Prostate gland (tissue), 2 donors: ENCODE results near the gene RIN2. TPM values are rescaled to one million over a fixed set of nuclear protein-coding genes. Genes with fewer than 3 reads are reported as not detected.

Experiments
- DNase-seq: peaks from one replicate; pipeline ENCODE4 v3.0.0-alpha.2; 2019; ENCODE audit warnings: low spot score
- H3K27ac ChIP-seq, 2 donors: fragments of 200-600 bp; sonication (generic); 2 replicates each; pipeline ENCODE4 v1.5.1; 2017 to 2019
- H3K27me3 ChIP-seq: fragments of 200-600 bp; sonication (generic); replicated peaks from 2 replicates; pipeline ENCODE4 v1.5.1; 2019; ENCODE audit not compliant: insufficient read depth
- H3K36me3 ChIP-seq, 2 donors: fragments of 200-600 bp; sonication (generic); 1 replicate in 1 of 2; 2 replicates in 1 of 2; pipeline versions ENCODE4 v1.5.1 to v1.8.1; 2017 to 2019
- H3K4me1 ChIP-seq: fragments of 200-600 bp; sonication (generic); replicated peaks from 2 replicates; pipeline ENCODE4 v1.5.1; 2019
- H3K4me3 ChIP-seq, 2 donors: fragments of 200-600 bp; sonication (generic); 2 replicates each; pipeline ENCODE4 v1.5.1; 2017 to 2019
- H3K9me3 ChIP-seq: fragments of 200-600 bp; sonication (generic); 2 replicates; pipeline ENCODE4 v1.5.1; 2017
- CTCF ChIP-seq, 4 experiments: fragments of 200-600 bp in 2 of 4; fragments of 450-650 bp in 2 of 4; sonication (generic) in 2 of 4; IDR thresholded peaks; 1 replicate in 3 of 4; 2 replicates in 1 of 4; pipeline ENCODE4 v1.5.1; 2016 to 2019; ENCODE audit warnings: antibody characterized with exemption in 4 of 4, mild to moderate bottlenecking in 2 of 4, moderate library complexity in 2 of 4
- POLR2A ChIP-seq: fragments of 450-650 bp; IDR thresholded peaks from one replicate; pipeline ENCODE4 v1.6.1; 2016; ENCODE audit warnings: antibody characterized with exemption, mild to moderate bottlenecking
- POLR2AphosphoS5 ChIP-seq: sonication (generic); formaldehyde crosslinking; IDR thresholded peaks from one replicate; pipeline ENCODE4 v1.6.1; 2017; ENCODE audit warnings: antibody characterized with exemption
- whole genome bisulfite sequencing: methylation state at CpG from one replicate; pipeline ENCODE4 v1.1.5; 2018; 5-methylcytosine and 5-hydroxymethylcytosine counted together
- intact Hi-C: fragments of 100-400 bp; cut with DNase I; formaldehyde crosslinking; loops from one replicate; pipeline ENCODE4 v1.14.2; 2022
- total RNA-seq, 2 donors: library from RNA; depleted of rRNA; stranded (reverse); fragments of >200 nt; gene quantifications; one replicate each; pipeline ENCODE4 v1.1.0, GENCODE V29; 2016

Gene RIN2
- total RNA-seq, 2 donors from 2014 or later = 50.4 to 77.9 TPM

GRCh38 chr20:19767070-19767469, 9.0 kb downstream of the RIN2 start:
- Histone ChIP-seq H3K9me3 (no peaks in the 10 kb centered on the region), H3K36me3 (no peaks in the 10 kb centered on the region), H3K27me3 (no peaks in the 10 kb centered on the region), H3K4me3 (no peak overlapping the region), H3K4me1 (no peaks in the 10 kb centered on the region), H3K27ac (no peak overlapping the region)
- intact Hi-C loops = no loop called here
- no peak for DNase-seq
- 50% methylated on average over 4 of the region's 4 CpGs for WGBS
- TF ChIP-seq CTCF (IDR thresholded peaks at IDR 0.05) (no peak), POLR2A (no peak), POLR2AphosphoS5 (no peak)

- Histone ChIP-seq H3K27ac (no peak overlapping the region), H3K4me3 (no peak overlapping the region), H3K9me3 (no peaks in the 10 kb centered on the region), H3K27me3 (no peaks in the 10 kb centered on the region), H3K36me3 (no peaks in the 10 kb centered on the region), H3K4me1 (no peaks in the 10 kb centered on the region)
- 93% methylated on average over 7 of the region's 7 CpGs for WGBS
- TF ChIP-seq POLR2A (no peak), CTCF (IDR thresholded peaks at IDR 0.05) (no peak), POLR2AphosphoS5 (no peak)
- DNase-seq = no peak
- intact Hi-C loops = no loop called here
These were observed 10.3 kb downstream of the RIN2 start for GRCh38 chr20:19768325-19768842.

- no peak overlapping the region for H3K4me3 ChIP-seq
- no peaks in the 10 kb centered on the region for H3K9me3 ChIP-seq
- H3K4me1 ChIP-seq = no peaks in the 10 kb centered on the region
- TF ChIP-seq POLR2AphosphoS5 (no peak), POLR2A (no peak)
- intact Hi-C loops = no loop called here
- no peak for DNase-seq
- H3K27ac ChIP-seq = no peak overlapping the region
- no peaks in the 10 kb centered on the region for H3K27me3 ChIP-seq
- no peaks in the 10 kb centered on the region for H3K36me3 ChIP-seq
- WGBS = 87% methylated on average over 2 of the region's 2 CpGs
These were observed 11.4 kb downstream of the RIN2 start for GRCh38 chr20:19769507-19769906.

GRCh38 chr20:19770375-19770774, 12.3 kb downstream of the RIN2 start:
- intact Hi-C loops = no loop called here
- no peak overlapping the region for H3K4me3 ChIP-seq
- H3K27ac ChIP-seq = no peak overlapping the region
- WGBS = 88% methylated on average over 6 of the region's 6 CpGs
- no peaks in the 10 kb centered on the region for H3K9me3 ChIP-seq
- peaks cover 3% of the 10 kb centered on the region for H3K4me1 ChIP-seq
- no peaks in the 10 kb centered on the region for H3K27me3 ChIP-seq
- TF ChIP-seq POLR2A (no peak), CTCF (IDR thresholded peaks at IDR 0.05) (no peak), POLR2AphosphoS5 (no peak)
- no peaks in the 10 kb centered on the region for H3K36me3 ChIP-seq
- no peak for DNase-seq

- intact Hi-C loops = no loop called here
These were observed 13.0 kb downstream of the RIN2 start for GRCh38 chr20:19771031-19771430.

More at GRCh38 chr20:19771031-19771430, 13.0 kb downstream of the RIN2 start:
- H3K27ac ChIP-seq = no peak overlapping the region
- H3K27me3 ChIP-seq = no peaks in the 10 kb centered on the region
- TF ChIP-seq POLR2A (no peak), POLR2AphosphoS5 (no peak), CTCF (IDR thresholded peaks at IDR 0.05) (no peak)
- peaks cover 4% of the 10 kb centered on the region for H3K4me1 ChIP-seq
- no peaks in the 10 kb centered on the region for H3K36me3 ChIP-seq
- H3K4me3 ChIP-seq = no peak overlapping the region
- H3K9me3 ChIP-seq = no peaks in the 10 kb centered on the region
- no peak for DNase-seq
- 97% methylated on average over 2 of the region's 2 CpGs for WGBS
